HG02571 (cell line): Measurements from ENCODE around the gene VPS54.
"Not testable (repeated sequence)": the region's sequence is repeated elsewhere in the genome, so short reads cannot be mapped to it uniquely, and the experiment has no call there.

Source experiments
- ATAC-seq: cut with Tn5 transposase; IDR thresholded peaks from one replicate; pipeline ENCODE4 v1.9.1; 2021; ENCODE audit warnings: mild to moderate bottlenecking, moderate library complexity; ENCODE audit not compliant: unreplicated experiment

VPS54 gene

DNA sequence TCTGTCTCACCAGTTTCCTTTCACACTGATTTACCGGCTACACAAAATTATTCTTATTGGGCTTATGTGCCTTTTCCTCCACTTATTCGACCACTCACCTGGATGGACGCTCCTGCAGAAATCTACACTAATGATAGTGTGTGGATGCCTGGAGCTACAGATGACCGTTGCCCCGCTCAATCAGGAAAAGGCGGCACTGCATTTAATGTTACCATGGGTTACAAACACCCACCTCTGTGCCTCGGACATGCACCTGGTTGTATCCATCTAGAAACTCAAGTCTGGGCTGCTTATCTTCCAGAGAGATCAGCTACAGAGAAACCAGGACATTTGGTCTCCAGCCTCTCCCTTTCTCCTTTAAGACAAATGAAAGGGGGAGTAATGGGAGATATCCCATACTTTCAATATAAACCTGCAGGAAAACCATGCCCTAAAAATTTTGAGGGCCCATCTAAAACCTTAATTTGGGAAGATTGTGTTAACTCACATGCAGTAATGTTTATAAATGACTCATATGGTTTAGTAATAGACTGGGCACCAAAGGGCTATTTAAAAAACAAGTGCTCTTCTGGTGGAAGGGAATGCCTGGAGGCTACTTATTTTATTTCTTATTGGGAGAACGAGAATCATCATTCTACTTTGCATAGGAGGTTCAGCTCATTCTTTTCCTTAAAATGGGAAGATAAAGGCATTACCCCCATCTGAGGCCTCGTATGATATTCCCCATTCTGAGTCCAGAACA is 24.7 kb downstream of the VPS54 start:
- ATAC-seq, result not testable (repeated sequence)

DNA sequence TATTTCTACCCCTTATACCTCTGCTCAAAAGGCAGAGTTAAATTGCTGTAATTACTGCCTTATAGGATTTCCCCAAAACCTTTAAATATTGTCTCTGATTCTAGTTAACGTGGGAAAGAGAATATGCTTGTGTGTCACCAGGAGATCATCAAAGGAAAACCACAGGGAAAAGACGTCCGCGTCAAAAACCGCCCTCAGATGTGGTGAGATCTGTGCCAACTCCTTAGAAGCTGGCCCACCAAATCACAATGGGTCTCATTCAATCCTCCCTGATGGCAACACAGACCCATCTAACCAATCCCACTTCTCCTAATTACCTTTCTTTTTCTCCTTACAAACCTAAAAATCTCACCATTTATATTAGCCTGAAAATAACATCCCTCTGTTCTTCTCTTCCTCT is 25.4 kb downstream of the VPS54 start:
- no peak for ATAC-seq

DNA sequence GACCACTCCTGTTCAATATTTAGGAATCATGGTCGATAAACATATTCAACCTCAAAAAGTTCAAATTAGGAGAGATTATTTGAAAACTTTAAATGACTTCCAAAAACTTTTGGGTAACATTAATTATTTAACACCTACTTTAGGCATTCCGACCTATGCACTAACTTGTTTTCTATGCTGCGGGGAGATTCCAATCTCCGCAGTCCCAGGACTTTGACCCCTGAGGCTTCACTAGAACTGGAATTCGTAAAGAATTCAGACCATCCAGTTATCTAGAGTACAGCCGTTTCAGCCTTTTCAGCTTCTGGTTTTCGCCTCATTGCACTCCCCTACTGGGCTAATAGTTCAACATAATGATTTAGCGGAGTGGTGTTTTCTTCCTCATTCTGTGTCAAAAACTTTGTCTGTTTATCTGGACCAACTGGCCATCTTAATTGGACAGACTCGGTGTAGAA is 26.1 kb downstream of the VPS54 start:
- not testable (repeated sequence) for ATAC-seq

DNA sequence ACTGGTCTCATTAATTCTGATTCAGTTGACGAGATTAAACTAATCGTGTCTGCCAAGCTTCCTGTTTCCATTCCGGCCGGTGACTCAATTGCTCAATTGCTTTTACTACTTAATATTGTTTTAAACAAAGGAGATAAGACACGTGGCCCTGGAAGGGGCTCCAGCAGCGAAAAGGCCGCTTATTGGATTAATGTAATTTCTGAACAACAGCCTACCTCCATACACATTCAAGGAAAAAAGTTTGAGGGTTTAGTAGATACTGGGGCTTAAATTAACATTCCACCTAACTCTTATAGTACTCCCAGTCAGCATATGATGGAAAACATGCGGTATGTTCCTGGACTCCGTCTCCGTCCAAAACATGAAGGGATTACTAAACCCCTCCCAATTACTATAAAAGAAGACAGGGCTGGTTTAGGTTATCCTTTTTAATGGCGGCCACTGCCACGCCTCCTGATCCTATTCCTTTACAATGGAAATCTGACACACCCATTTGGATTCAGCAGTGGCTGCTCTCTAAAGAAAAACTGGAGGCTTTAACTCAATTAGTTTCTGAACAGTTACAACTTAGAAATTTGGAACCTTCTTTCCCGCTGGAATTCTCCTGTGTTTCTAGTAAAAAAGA is 27.1 kb downstream of the VPS54 start:
- ATAC-seq, result no peak

DNA sequence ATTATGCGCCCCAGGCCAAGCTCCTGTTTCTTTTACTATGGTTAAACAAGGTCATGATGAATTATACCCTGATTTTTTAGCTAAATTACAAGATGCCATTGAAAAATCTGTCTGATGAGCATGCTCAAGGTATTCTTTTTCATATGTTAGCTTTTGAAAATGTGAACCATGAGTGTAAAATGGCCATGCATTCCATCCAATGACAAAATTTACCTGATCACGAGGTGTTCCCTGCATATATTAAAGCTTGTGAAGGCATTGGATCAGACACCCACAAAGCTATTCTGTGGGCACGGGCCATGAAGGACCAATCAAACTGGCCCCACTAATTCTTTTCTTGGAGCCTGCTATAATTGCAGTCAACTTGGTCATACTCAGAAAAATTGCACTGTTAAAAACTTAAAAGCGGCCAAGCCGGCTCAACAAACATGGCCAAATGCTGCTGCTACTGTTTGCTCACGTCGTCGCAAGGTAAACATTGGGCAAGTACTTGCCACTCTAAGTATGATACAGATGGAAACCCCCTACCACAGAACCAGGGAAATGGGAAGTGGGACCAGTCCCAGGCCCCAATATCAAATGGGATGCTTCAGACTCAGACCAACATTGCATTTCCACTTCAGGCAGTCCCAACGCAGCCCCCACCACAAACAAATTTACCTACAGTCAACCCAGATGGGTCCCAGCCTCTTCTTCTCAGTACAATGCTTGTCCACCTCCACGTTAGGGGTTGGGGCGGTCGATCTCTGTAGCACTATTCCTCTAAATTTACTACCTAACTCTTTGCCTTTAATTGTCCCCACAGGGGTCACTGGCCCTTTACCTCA is 27.8 kb downstream of the VPS54 start:
- not testable (repeated sequence) for ATAC-seq

DNA sequence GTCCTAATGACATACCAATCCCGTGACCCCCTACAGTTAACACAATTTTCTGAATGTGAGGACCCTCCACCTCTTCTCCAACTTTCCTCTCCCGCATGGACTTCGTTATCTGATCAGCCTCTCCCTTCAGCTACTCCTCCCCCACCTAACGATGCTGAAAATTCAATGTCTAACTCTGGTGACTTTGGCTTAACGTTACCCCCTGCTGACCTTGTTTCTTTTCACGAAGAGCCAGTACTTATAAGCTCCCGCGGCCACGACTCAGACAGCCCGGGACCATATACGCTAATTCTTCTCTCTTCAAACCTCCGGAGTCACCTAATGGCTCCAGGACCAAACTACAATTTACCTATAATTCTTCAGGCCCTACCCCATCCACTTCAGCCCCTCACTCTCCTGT is 29.2 kb downstream of the VPS54 start:
- no peak for ATAC-seq

DNA sequence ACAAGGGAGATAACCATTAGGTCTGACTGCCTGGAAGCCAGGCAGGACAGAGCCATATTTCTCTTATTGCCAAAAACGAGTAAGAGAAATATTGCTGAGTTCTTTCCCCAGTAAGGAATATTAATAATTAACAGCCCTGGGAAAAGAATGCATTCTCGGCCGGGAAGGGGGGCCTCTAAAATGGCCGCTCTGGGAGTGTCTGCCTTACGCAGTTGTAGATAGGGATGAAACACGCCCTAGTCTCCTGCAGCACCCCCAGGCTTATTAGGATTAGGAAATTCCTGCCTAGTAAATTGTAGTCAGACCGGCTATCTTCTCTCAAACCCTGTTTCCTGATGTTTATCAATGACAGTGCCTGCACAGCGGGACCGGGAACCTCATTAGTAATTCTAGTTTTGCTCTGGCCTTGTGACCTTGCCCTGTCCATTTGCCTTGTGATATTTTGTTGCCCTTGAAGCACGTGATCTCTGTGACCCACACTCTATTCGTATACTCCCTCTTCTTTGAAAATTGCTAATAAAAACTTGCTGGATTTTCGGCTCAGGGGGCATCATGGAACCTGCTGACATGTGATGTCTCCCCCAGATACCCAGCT is 30.3 kb downstream of the VPS54 start:
- ATAC-seq, result not testable (repeated sequence)

DNA sequence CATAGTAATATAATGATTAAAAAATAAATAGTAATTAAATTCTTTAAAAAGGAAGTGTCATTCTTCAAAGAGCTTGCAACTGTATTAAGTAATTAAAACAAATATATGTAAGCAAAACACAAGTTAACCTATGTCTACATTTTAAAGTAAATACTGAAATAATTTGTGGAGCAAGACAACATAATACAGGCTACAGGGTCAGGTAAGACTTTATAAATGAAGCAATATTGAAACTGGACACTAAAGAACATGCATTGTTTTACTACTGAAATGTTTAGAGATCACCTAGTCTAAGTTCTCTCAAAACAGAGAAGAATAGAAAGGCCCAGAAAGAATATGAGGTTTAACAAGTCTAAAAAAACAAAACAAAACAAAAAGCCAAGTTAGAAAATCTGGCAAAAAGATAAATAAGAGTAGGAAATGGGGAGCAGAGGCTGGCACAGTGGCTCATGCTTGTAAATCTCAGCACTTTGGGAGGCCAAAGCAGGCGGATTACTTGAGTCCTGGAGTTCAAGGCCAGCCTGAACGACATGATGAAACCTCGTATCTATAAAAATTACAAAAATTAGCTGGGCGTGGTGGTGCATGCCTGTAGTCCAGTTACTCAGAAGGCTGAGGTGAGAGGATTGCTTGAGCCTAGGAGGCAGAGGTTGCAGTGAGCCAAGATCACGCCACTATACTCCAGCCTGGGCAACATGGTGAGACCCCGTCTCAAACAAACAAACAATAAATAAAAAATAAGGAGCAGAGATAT is 34.4 kb downstream of the VPS54 start:
- ATAC-seq, result no peak

DNA sequence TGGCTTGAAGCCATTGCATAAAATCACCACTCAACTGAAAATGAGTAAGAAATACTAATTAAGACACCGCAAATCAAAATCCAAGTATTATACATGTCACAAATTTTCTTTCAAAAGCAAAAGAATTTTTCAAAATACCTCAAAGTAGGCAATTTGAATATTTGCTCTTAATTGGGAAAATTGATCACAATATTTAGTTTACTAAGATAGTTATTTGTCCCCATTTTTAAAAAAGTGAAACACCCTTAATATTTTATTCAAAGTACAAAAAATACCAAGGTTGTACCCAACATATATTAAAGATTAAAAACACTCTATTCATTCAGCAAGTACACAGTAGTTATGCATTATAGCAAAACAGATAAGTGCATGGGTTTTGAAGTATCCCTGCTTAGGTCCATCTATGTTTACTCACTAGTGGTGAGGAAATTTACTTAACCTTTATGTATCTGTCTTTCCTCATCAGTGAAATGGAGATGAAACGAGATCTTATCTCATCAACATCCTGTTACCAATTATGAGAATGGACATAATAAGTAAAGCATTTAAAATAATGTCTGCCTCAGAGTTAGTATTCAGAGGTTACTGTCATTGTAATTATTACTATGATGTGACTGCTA is 35.1 kb downstream of the VPS54 start:
- no peak for ATAC-seq

DNA sequence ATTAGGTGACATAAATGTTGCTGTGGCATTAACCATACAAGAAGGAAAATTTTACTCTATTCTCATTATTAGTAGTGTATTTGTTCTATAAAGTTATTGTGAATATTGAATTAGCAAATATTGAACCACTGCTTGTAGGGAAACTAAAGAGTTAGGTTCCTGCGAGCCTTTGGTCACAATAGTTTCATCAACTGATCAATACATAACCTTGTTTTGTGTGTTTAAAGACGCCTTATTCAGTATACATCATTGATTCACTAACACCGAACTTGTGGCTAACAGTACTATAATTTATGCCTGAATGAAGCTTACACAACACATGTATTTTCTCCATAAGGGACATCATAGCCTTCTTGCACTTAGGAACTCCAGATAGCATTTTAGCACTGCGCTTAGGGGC is 36.9 kb downstream of the VPS54 start:
- ATAC-seq, result no peak

DNA sequence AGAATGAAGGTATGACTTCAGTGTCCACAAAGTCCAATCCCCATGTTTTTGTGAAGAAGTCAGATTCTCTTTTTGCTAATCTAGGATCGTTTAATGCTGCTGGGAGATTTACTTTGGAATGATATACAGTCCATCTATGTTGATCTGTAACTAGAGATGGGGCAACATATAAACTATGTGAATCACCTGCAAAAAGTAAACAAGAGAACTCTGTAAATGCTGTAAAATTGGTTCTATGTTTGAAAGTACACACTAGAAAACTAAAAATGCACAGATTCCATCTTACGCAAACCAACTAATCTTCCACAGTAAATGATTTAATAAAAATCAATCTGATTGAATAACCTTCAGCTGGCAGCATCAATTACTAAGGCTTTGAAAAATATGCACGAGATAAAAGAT is 37.5 kb downstream of the VPS54 start:
- ATAC-seq, result no peak

DNA sequence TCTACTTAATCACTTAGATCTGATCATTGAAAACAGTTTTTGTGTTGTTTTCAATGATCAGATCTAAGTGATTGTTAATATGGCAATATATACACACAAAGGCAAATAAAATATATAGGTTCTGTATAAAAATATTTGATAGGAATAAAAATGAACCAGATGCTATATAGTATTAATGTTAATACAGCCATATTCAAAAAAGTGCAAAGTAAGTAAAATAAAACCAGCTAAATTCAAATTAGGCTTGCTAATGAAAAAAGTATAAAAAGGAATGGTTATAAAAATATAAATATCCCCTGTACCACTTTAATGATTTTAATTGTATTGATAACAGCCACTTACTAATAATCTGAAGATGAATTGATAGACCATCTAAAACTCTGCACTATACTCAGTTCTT is 38.4 kb downstream of the VPS54 start:
- ATAC-seq, result no peak

DNA sequence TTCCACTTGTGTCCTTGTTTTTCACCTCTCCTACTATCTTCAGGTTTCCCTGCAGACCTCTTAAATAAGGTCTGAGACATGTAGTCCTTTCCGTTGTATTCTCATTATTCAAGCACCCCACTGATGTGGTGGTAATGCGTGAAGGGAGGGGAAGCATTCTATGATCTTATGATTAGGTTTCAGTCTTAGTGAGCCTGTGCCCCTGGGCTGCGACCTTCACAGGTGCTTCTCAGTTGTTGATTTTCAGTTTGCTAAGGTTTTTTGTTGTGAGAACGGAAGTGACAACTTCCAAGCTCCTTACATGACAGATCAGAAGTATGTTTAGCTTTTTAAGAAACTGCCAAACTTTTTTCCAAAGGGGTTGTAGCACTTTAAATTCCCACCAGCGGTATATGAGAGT is 41.3 kb downstream of the VPS54 start:
- ATAC-seq, result peak; percentile 98

DNA sequence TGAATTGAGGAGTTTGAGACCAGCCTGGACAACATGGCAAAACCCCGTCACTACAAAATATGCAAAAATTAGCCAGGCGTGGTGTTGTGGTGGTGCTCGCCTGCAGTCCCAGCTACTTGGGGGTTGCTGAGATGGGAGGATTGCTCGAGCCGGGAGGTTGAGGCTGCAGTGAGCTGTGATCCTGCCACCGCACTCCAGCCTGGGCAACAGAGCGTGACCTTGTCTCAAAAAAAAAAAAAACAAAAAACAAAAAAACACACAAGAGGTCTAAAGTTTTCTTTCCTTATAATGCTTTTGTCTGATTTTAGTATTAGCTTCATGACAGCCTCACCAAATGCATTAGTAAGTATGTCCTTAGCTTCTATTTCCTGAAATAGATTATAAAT is 43.1 kb downstream of the VPS54 start:
- no peak for ATAC-seq

DNA sequence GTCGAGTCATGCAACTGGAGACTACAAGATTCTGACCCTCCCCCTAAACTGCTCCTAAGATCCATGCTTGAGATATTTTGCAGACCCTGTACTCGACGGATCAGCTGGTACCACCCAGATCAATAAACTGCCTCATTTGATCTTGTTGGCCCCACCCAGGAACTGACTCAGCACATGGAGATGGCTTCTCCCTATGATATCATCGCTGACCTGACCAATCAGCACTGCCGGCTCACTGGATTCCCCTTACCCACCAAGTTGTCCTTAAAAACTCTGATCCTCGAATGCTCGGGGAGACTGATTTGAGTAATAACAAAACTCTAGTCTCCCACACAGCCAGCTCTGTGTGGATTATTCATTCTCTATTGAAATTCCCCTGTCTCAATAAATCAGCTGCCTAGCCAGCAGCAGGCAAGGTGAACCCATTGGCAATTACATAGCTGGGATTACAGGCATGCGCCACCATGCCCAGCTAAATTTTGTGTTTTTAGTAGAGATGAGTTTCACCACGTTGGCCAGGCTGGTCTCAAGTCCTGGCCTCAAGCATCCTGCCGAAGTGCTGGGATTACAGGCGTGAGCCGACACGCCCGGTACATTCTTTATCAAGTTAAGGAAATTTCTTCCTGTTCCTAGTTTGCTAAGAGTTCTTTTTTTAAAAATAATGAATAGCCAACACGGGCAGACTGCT is 43.6 kb downstream of the VPS54 start:
- ATAC-seq, result no peak

DNA sequence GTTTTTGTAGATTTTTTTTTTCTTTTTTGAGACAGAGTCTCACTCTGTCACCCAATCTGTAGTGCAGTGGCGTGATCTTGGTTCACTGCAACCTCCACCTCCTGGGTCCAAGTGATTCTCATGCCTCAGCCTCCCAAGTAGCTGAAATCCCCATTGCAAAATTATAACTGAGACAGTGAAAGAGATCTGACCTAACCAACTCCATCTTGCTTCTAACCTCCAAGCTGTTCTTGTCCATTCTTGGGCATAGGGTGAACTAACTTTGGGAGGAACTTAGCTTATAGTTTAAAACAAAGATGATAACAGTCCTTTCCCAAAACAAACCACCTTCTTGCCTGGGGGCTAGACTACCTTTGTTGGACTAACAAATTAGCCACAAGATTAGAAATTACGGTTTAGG is 44.2 kb downstream of the VPS54 start:
- ATAC-seq, result not testable (repeated sequence)

DNA sequence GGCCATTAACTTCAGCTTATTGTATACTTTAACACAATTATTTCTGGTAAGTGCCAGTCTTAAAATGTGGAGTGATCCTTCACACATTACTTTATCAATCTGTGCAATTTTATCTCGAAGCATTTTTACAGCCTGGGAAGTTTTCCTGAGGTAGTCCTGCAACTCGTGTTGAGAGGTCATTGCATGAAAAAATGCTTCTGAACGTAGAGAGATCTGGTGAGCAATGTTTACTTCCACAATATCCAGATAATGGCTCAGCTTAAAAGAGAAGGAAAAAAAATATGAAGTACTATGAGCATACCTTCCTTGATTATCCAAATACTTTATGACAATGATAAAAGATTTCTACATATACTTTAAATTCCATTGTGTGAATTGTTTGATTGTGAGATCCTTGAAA is 57.0 kb downstream of the VPS54 start:
- ATAC-seq, result no peak

DNA sequence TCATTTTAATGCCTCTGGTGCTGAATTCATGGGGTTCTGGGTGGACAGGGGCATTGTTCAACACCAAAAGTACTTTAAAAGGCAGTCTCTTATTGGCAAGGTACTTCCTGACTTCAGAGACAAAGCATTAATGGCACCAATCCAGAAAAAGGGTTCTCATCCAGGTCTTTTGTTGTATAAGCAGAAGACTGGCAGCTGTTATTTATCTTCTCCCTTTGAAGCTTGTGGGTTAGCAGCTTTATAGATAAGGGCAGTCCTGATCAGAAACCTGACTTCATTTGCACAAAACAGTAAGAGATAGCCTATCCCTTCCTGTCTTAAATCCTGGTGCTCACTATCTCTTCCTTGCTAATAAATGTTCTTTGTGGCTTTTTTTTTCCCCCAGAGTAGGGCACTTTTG is 68.8 kb downstream of the VPS54 start:
- no peak for ATAC-seq

DNA sequence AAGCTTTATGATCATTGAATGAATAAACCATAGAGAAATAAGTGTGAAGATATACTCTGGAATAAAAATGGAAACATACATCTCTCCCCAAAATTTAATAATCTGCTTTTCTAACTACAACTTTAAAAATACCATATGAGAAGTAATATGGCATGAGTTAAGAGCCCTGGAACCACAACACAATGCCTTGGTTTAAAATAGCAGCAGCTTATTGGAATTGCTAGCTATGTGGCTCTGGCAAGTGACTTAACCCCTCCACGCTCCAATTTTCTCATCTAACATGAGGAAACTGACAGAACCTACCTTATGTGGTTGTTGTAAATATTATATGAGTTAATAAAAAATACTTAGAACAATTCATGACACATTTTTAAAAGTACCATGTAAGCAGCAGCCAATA is 76.4 kb downstream of the VPS54 start:
- no peak for ATAC-seq

DNA sequence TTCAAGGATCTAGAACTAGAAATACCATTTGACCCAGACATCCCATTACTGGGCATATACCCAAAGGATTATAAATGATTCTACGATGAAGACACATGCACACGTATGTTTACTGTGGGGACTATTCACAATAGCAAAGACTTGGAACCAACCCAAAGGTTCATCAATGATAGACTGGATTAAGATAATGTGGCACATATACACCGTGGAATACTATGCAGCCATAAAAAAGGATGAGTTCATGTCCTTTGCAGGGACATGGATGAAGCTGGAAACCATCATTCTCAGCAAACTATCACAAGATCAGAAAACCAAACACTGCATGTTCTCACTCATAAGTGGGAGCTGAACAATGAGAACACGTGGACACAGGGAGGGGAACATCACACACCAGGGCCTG is 87.1 kb downstream of the VPS54 start:
- not testable (repeated sequence) for ATAC-seq
